ENCODE measurements around the gene FBXL17.

- TF ChIP-seq, protein P1, sequence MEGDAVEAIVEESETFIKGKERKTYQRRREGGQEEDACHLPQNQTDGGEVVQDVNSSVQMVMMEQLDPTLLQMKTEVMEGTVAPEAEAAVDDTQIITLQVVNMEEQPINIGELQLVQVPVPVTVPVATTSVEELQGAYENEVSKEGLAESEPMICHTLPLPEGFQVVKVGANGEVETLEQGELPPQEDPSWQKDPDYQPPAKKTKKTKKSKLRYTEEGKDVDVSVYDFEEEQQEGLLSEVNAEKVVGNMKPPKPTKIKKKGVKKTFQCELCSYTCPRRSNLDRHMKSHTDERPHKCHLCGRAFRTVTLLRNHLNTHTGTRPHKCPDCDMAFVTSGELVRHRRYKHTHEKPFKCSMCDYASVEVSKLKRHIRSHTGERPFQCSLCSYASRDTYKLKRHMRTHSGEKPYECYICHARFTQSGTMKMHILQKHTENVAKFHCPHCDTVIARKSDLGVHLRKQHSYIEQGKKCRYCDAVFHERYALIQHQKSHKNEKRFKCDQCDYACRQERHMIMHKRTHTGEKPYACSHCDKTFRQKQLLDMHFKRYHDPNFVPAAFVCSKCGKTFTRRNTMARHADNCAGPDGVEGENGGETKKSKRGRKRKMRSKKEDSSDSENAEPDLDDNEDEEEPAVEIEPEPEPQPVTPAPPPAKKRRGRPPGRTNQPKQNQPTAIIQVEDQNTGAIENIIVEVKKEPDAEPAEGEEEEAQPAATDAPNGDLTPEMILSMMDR (IDR thresholded peaks at IDR 0.05), result no peak
- TF ChIP-seq ZFX (IDR thresholded peaks at IDR 0.05; ENCODE audit: borderline replicate concordance), result no peak
Measured at GRCh38 chr5:108054349-108054748, 327.5 kb downstream of the FBXL17 start.

Data from 22Rv1 (cell line).